SU-DHL-6 (cell line): Measurements from ENCODE around the gene CNMD.

Experiments used
- H2AFZ ChIP-seq: fragments of 200-600 bp; sonication (generic); 2 replicates; pipeline ENCODE4 v1.6.1; 2014; ENCODE audit warnings: low read depth, mild to moderate bottlenecking, moderate library complexity, mixed read lengths, antibody characterized with exemption, low read length; ENCODE audit not compliant: severe bottlenecking
- H3F3A ChIP-seq: fragments of 200-600 bp; shearing (Covaris generic); 2 replicates; pipeline ENCODE4 v1.6.0; 2016; ENCODE audit warnings: antibody characterized with exemption, mild to moderate bottlenecking; ENCODE audit not compliant: insufficient read depth
- H3K27ac ChIP-seq: fragments of 200-600 bp; sonication (generic); 2 replicates; pipeline ENCODE4 v1.5.1; 2016; ENCODE audit warnings: low read depth, mild to moderate bottlenecking, low read length, moderate library complexity, mixed read lengths
- H3K27me3 ChIP-seq: fragments of 200-600 bp; sonication (generic), shearing (Covaris generic); 2 replicates; pipeline ENCODE4 v1.6.0; 2014; ENCODE audit warnings: mild to moderate bottlenecking, low read length
- H3K36me3 ChIP-seq: fragments of 200-600 bp; sonication (generic); 2 replicates; pipeline ENCODE4 v1.6.1; 2014; ENCODE audit warnings: mild to moderate bottlenecking, low read length, mixed read lengths
- H3K4me2 ChIP-seq: fragments of 300-600, 200-600 bp; shearing (Covaris generic), sonication (generic); 2 replicates; pipeline ENCODE4 v1.6.0; 2014; ENCODE audit warnings: low read length, low read depth, mild to moderate bottlenecking; ENCODE audit not compliant: poor library complexity, severe bottlenecking
- H3K4me3 ChIP-seq: fragments of 200-600 bp; sonication (generic); 2 replicates; pipeline ENCODE4 v1.5.1; 2014; ENCODE audit warnings: antibody characterized with exemption, low read length, mild to moderate bottlenecking, mixed read lengths; ENCODE audit not compliant: insufficient read depth, poor library complexity, severe bottlenecking
- H3K79me2 ChIP-seq: fragments of 200-600 bp; sonication (generic); 2 replicates; pipeline ENCODE4 v1.6.1; 2014; ENCODE audit warnings: mild to moderate bottlenecking, low read length, moderate library complexity; ENCODE audit not compliant: insufficient read depth
- H3K9ac ChIP-seq: fragments of 200-600 bp; sonication (generic); 2 replicates; pipeline ENCODE4 v1.7.0; 2014; ENCODE audit warnings: mild to moderate bottlenecking, low read length
- H3K9me2 ChIP-seq: fragments of 200-600 bp; sonication (generic); replicated peaks from 2 replicates; pipeline ENCODE4 v1.6.1; 2014; ENCODE audit warnings: low read length; ENCODE audit not compliant: insufficient read depth
- H3K9me3 ChIP-seq: fragments of 200-600 bp; sonication (generic); 2 replicates; pipeline ENCODE4 v1.6.1; 2014; ENCODE audit warnings: low read length, mixed read lengths; ENCODE audit not compliant: insufficient read depth
- H4K20me1 ChIP-seq: fragments of 200-600 bp; sonication (generic); 2 replicates; pipeline ENCODE4 v1.6.1; 2014; ENCODE audit warnings: low read depth, mild to moderate bottlenecking, antibody characterized with exemption, low read length, moderate library complexity, mixed read lengths
- CTCF ChIP-seq: fragments of 200-600 bp; sonication (generic); IDR thresholded peaks from one replicate; pipeline ENCODE4 v1.5.1; 2017; ENCODE audit warnings: antibody characterized with exemption, mild to moderate bottlenecking, low read length, moderate library complexity; ENCODE audit not compliant: insufficient read depth, poor library complexity, severe bottlenecking
- EZH2phosphoT487 ChIP-seq: fragments of 200-600 bp; sonication (generic), shearing (Covaris generic); conservative IDR thresholded peaks from 2 replicates; pipeline ENCODE4 v1.6.1; 2018; ENCODE audit warnings: mild to moderate bottlenecking, antibody characterized with exemption, low read length, moderate library complexity, mixed read lengths

Gene CNMD

GRCh38 chr13:52786766-52787165 lies 47.1 kb upstream of the CNMD start:
- Histone ChIP-seq H3K36me3 (no peaks in the 10 kb centered on the region), H3K9me3 (no peaks in the 10 kb centered on the region), H3K4me3 (no peak overlapping the region), H3K9me2 (no peaks in the 10 kb centered on the region), H3K9ac (no peak overlapping the region), H2AFZ (no peak overlapping the region), H3K27ac (no peak overlapping the region), H3F3A (no peaks in the 10 kb centered on the region), H3K4me2 (no peak overlapping the region), H4K20me1 (no peaks in the 10 kb centered on the region), H3K27me3 (no peaks in the 10 kb centered on the region), H3K79me2 (no peaks in the 10 kb centered on the region)
- TF ChIP-seq CTCF (no peak), EZH2phosphoT487 (no peak)

GRCh38 chr13:52785739-52786138 lies 46.1 kb upstream of the CNMD start:
- Histone ChIP-seq H2AFZ (no peak overlapping the region), H3F3A (no peaks in the 10 kb centered on the region), H3K9me3 (no peaks in the 10 kb centered on the region), H3K4me2 (no peak overlapping the region), H3K27ac (no peak overlapping the region), H3K36me3 (no peaks in the 10 kb centered on the region), H3K79me2 (no peaks in the 10 kb centered on the region), H3K9me2 (no peaks in the 10 kb centered on the region), H3K4me3 (no peak overlapping the region), H3K27me3 (no peaks in the 10 kb centered on the region), H3K9ac (no peak overlapping the region), H4K20me1 (no peaks in the 10 kb centered on the region)
- TF ChIP-seq EZH2phosphoT487 (no peak), CTCF (no peak)

GRCh38 chr13:52784591-52785340 lies 45.1 kb upstream of the CNMD start:
- H3K36me3 ChIP-seq, result no peaks in the 10 kb centered on the region
- H3K9me3 ChIP-seq, result no peaks in the 10 kb centered on the region
- no peak overlapping the region for H3K4me3 ChIP-seq
- no peaks in the 10 kb centered on the region for H4K20me1 ChIP-seq
- H3F3A ChIP-seq, result no peaks in the 10 kb centered on the region
- H3K9ac ChIP-seq, result no peak overlapping the region
- no peak overlapping the region for H3K27ac ChIP-seq
- no peak overlapping the region for H3K4me2 ChIP-seq
- TF ChIP-seq EZH2phosphoT487, result no peak
- no peak for TF ChIP-seq CTCF
- H2AFZ ChIP-seq, result no peak overlapping the region
- no peaks in the 10 kb centered on the region for H3K27me3 ChIP-seq
- no peaks in the 10 kb centered on the region for H3K79me2 ChIP-seq
- H3K9me2 ChIP-seq, result no peaks in the 10 kb centered on the region
